HepG2 (cell line): ENCODE results near the gene PLD2. TPM values are rescaled to one million over a fixed set of nuclear protein-coding genes. Genes with fewer than 3 reads are reported as not detected.

Experiments
- ATAC-seq: fragments of 200-7000 bp; cut with Tn5 transposase; 3 replicates; pipeline ENCODE4 v1.9.1; 2020; ENCODE audit warnings: mild to moderate bottlenecking, moderate library complexity
- BruUV-seq: library from RNA; stranded (reverse); fragments of 400-500 nt; replicated peaks from 2 replicates; lab custom pipeline; 2021; lab: Mats Ljungman, UMichigan
- CTCF ChIA-PET: fragments of 300-600 bp; formaldehyde crosslinking; extraction: SDS; loops from one replicate; lab custom pipeline; 2021; ENCODE audit warnings: low total read pairs, inconsistent platforms, low intra/inter-chr PET ratio; lab: Yijun Ruan, JAX
- POLR2A ChIA-PET: fragments of 350-600 bp; sonication (Branson Sonifier 250); formaldehyde crosslinking; loops from one replicate; lab custom pipeline; 2020; ENCODE audit warnings: antibody characterized with exemption, inconsistent platforms; lab: Yijun Ruan, JAX
- DNase-seq: peaks from one replicate; pipeline ENCODE4 v3.0.0-alpha.2; 2015; ENCODE audit warnings: low spot score
- FAIRE-seq: peaks from 3 replicates; lab custom pipeline; 2011; peaks lifted over from hg19 to GRCh38; lab: Jason Lieb, UNC
- H2AFZ ChIP-seq: one replicate; pipeline ENCODE4 v1.6.1; 2011; ENCODE audit warnings: low read length, inconsistent platforms
- H3K27ac ChIP-seq: fragments of 300-600 bp; 3 replicates; pipeline ENCODE4 v1.8.0; 2011; ENCODE audit warnings: mixed run types, mild to moderate bottlenecking, mixed read lengths, low read length, inconsistent platforms; ENCODE audit not compliant: insufficient read depth; ENCODE audit errors: extremely low read length
- H3K27me3 ChIP-seq, 2 experiments: fragments of 200-600 bp in 1 of 2; 2 replicates in 1 of 2; 3 replicates in 1 of 2; pipeline versions ENCODE4 v1.6.0 to v1.8.0; 2011; ENCODE audit warnings: low read length in 2 of 2, mild to moderate bottlenecking in 2 of 2, moderate library complexity in 2 of 2, inconsistent platforms in 1 of 2; ENCODE audit not compliant: insufficient read depth in 2 of 2, control insufficient read depth in 1 of 2
- H3K36me3 ChIP-seq, 2 experiments: fragments of 200-600 bp in 1 of 2; replicated peaks in 1 of 2; 2 replicates in 1 of 2; 3 replicates in 1 of 2; pipeline versions ENCODE4 v1.5.1 to v1.8.0; 2011; ENCODE audit warnings: low read length in 2 of 2, inconsistent platforms in 1 of 2; ENCODE audit not compliant: insufficient read depth in 2 of 2, control insufficient read depth in 1 of 2
- H3K4me1 ChIP-seq: 2 replicates; pipeline ENCODE4 v1.5.1; 2012; ENCODE audit warnings: low read length, inconsistent platforms; ENCODE audit not compliant: insufficient read depth
- H3K4me2 ChIP-seq: 2 replicates; pipeline ENCODE4 v1.6.0; 2011; ENCODE audit warnings: low read depth, low read length, inconsistent platforms
- H3K4me3 ChIP-seq, 3 experiments: fragments of 200-600 bp in 1 of 3; sonication (generic), shearing (Covaris generic) in 1 of 3; replicated peaks in 1 of 3; 2 replicates each; pipeline ENCODE4 v1.5.1; 2011 to 2016; ENCODE audit warnings: low read length in 3 of 3, inconsistent platforms in 2 of 3, low read depth in 2 of 3, mild to moderate bottlenecking in 2 of 3, control low read depth in 1 of 3, mixed read lengths in 1 of 3; ENCODE audit not compliant: insufficient read depth in 1 of 3
- H3K79me2 ChIP-seq: one replicate; pipeline ENCODE4 v1.6.1; 2011; ENCODE audit warnings: low read length, inconsistent platforms; ENCODE audit not compliant: insufficient read depth
- H3K9ac ChIP-seq: 2 replicates; pipeline ENCODE4 v1.6.0; 2011; ENCODE audit warnings: mild to moderate bottlenecking, low read depth, low read length, inconsistent platforms; ENCODE audit not compliant: insufficient read depth
- H3K9me3 ChIP-seq: 2 replicates; pipeline ENCODE4 v1.5.1; 2012; ENCODE audit warnings: mild to moderate bottlenecking, low read length
- H4K20me1 ChIP-seq: 2 replicates; pipeline ENCODE4 v1.6.0; 2011; ENCODE audit warnings: inconsistent platforms, mild to moderate bottlenecking, low read length, moderate library complexity; ENCODE audit not compliant: insufficient read depth
- DRAP1 ChIP-seq: IDR thresholded peaks from 2 replicates; pipeline ENCODE4 v1.6.1; 2016; ENCODE audit warnings: missing genetic modification reagents, missing compliant biosample characterization
- GMEB2 ChIP-seq: IDR thresholded peaks from 2 replicates; pipeline ENCODE4 v1.6.1; 2016; ENCODE audit warnings: missing biosample characterization, missing genetic modification reagents, low read depth
- MED1 ChIP-seq: sonication (generic); formaldehyde crosslinking; IDR thresholded peaks from 2 replicates; pipeline ENCODE4 v1.4.0; 2020; ENCODE audit warnings: missing genetic modification reagents
- POLR2G ChIP-seq: fragments of 200-400 bp; formaldehyde crosslinking; IDR thresholded peaks from 2 replicates; pipeline ENCODE4 v1.6.1; 2018; ENCODE audit warnings: mild to moderate bottlenecking, low read depth, low read length, moderate library complexity
- RBFOX2 ChIP-seq: fragments of 200-400 bp; formaldehyde crosslinking; IDR thresholded peaks from 2 replicates; pipeline ENCODE4 v1.6.1; 2017; ENCODE audit warnings: low read depth, mild to moderate bottlenecking, low read length
- SAP130 ChIP-seq: IDR thresholded peaks from 2 replicates; pipeline ENCODE4 v1.6.1; 2016; ENCODE audit warnings: low read depth
- SOX13 ChIP-seq, 3 experiments: fragments of 450-650 bp in 1 of 3; sonication (generic) in 1 of 3; formaldehyde crosslinking in 1 of 3; IDR thresholded peaks in 2 of 3; conservative IDR thresholded peaks in 1 of 3; 2 replicates each; pipeline versions ENCODE4 v1.5.0 to v1.6.1; 2016 to 2020; ENCODE audit warnings: antibody characterized with exemption in 1 of 3, mild to moderate bottlenecking in 1 of 3, missing compliant biosample characterization in 1 of 3, missing genetic modification reagents in 1 of 3, moderate library complexity in 1 of 3
- STAT5B ChIP-seq: sonication (generic); formaldehyde crosslinking; IDR thresholded peaks from 2 replicates; pipeline ENCODE4 v1.4.0; 2020; ENCODE audit warnings: missing genetic modification reagents
- ZNF691 ChIP-seq: sonication (generic); formaldehyde crosslinking; IDR thresholded peaks from 2 replicates; pipeline ENCODE4 v1.4.0; 2020; ENCODE audit warnings: missing genetic modification reagents, low read depth, mild to moderate bottlenecking, borderline replicate concordance
- ZNF777 ChIP-seq: sonication (generic); formaldehyde crosslinking; IDR thresholded peaks from 2 replicates; pipeline ENCODE4 v1.4.0; 2020; ENCODE audit warnings: missing genetic modification reagents
- ZNF800 ChIP-seq: sonication (generic); formaldehyde crosslinking; IDR thresholded peaks from 2 replicates; pipeline ENCODE4 v1.4.0; 2020; ENCODE audit warnings: missing genetic modification reagents
- ZNF839 ChIP-seq: sonication (generic); formaldehyde crosslinking; IDR thresholded peaks from 2 replicates; pipeline ENCODE4 v1.4.0; 2020; ENCODE audit warnings: missing genetic modification reagents, mild to moderate bottlenecking, borderline replicate concordance
- ZNF883 ChIP-seq: sonication (generic); formaldehyde crosslinking; IDR thresholded peaks from 2 replicates; pipeline ENCODE4 v1.5.1; 2020; ENCODE audit warnings: mild to moderate bottlenecking, missing genetic modification reagents; ENCODE audit errors: not compliant biosample characterization
- WGBS: methylation state at CpG from one replicate; pipeline ENCODE4 v1.1.6; 2017; ENCODE audit warnings: low lambda C conversion rate; 5-methylcytosine and 5-hydroxymethylcytosine counted together
- in situ Hi-C: cut with HindIII; loops from 2 replicates; pipeline ENCODE4 v1.10.0; 2017; ENCODE audit warnings: low pct_unique_long_range_greater_than_20kb; ENCODE audit not compliant: extremely low pct_ligation_motif_present
- intact Hi-C: fragments of 100-400 bp; cut with micrococcal nuclease; formaldehyde crosslinking; loops from one replicate; pipeline ENCODE4 v1.10.0; 2022; ENCODE audit not compliant: unreplicated experiment
- polyA plus RNA-seq, 8 experiments: library from polyadenylated mRNA; depleted of rRNA in 3 of 8; stranded (reverse) in 7 of 8; unstranded in 1 of 8; fragments of >200 nt; fragmentation: Illumina TruSeq in 4 of 8; extraction: Trizol in 4 of 8; gene quantifications; 2 replicates each; pipeline versions ENCODE4 v1.2.1 to v1.2.3, GENCODE V29; 2011 to 2016; ENCODE audit warnings: low read depth in 4 of 8, missing spikeins in 1 of 8, mixed read lengths in 1 of 8; ENCODE audit not compliant: insufficient read depth in 1 of 8
- total RNA-seq, 5 experiments: library from RNA; depleted of rRNA; stranded (reverse); fragments of >200 nt; fragmentation: Illumina TruSeq; extraction: Trizol; gene quantifications; 2 replicates each; pipeline ENCODE4 v1.2.3, GENCODE V29; 2016; ENCODE audit warnings: low read depth in 1 of 5

PLD2 gene
- total and polyA plus RNA-seq, 2 of the 13 experiments (the other 11 are each of a cell fraction or from before 2014, with no cell fraction given): 13.4 to 29.7 TPM

GRCh38 chr17:4833178-4833940 is 26.4 kb downstream of the PLD2 start, which contains the start of gene MINK1:
TSS of gene MINK1 (plus strand) at chr17:4833340. CDS start at chr17:4833584, 244 bp downstream.
- FAIRE-seq (no peak), ATAC-seq (peak; percentile 78), DNase-seq (peak; percentile 84)
- ChIA-PET CTCF (no interaction called here), POLR2A (interaction anchor here (0.6 to 3.8 kb wide), 12 partner anchors 14 to 125 kb away, joined by 3 to 31 read pairs (median 4); partner anchors contain the start of genes ARRB2, CXCL16, GLTPD2 and PLD2)
- intact Hi-C loops: loop anchor here (10.0 kb wide), 1 partner anchor 51 kb away; no protein-coding TSS in a partner anchor
- H3K4me3 ChIP-seq: peak within 1 kb of the TSS; percentile 67 to 97 (median 85)
- no TSS peak for BruUV-seq
- H3K9me3 ChIP-seq: no peaks in the 10 kb centered on the region
- H3K79me2 ChIP-seq: peaks cover 46% of the 10 kb centered on the region
- peaks cover 15% of the 10 kb centered on the region; the same call in 1 of the 2 replicates for H4K20me1 ChIP-seq
- H3K4me1 ChIP-seq: peaks cover 41% of the 10 kb centered on the region
- peak within 1 kb of the TSS; percentile 78 for H3K9ac ChIP-seq
- H3K27me3 ChIP-seq: no peaks in the 10 kb centered on the region
- peak within 1 kb of the TSS; percentile 75 for H3K27ac ChIP-seq
- H2AFZ ChIP-seq: no peak within 1 kb of the TSS
- in situ Hi-C loops: no loop called here
- 2% methylated on average over 18 of the region's 91 CpGs for WGBS
- H3K4me2 ChIP-seq: peak within 1 kb of the TSS; percentile 97
- H3K36me3 ChIP-seq: peaks cover 2 to 6% of the 10 kb centered on the region in 2 experiments; a peak in 2 of 5 replicates
- peak; percentile 46; the same call in 1 of the 2 replicates for TF ChIP-seq GMEB2 (CRISPR knock-in tag)
- TF ChIP-seq ZNF883 (CRISPR knock-in tag): peak; percentile 20
- TF ChIP-seq MED1 (CRISPR knock-in tag): peak; percentile 36
- no peak for TF ChIP-seq STAT5B (CRISPR knock-in tag)
- TF ChIP-seq SAP130: peak; percentile 58; the same call in 1 of the 2 replicates
- TF ChIP-seq ZNF777 (CRISPR knock-in tag): peak; percentile 83
- no peak for TF ChIP-seq ZNF839 (CRISPR knock-in tag)
- no peak for TF ChIP-seq ZNF800 (CRISPR knock-in tag)
- peak; percentile 90 for TF ChIP-seq RBFOX2
- 0 out of 2 replicates have a peak, but pooled peaks have one; percentile 12 for TF ChIP-seq DRAP1
- TF ChIP-seq POLR2G: peak; percentile 66
- TF ChIP-seq SOX13 (IDR thresholded peaks at IDR 0.05): no peak
- peak in 1 of 2 experiments; percentile 29; a peak in 1 of 4 replicates for TF ChIP-seq SOX13 (CRISPR knock-in tag; conservative IDR thresholded peaks at IDR 0.05 in 1 of 2, IDR thresholded peaks at IDR 0.05 in 1 of 2)
- TF ChIP-seq ZNF691 (CRISPR knock-in tag): no peak
